Bone marrow (tissue), 2 donors: ENCODE data around the gene KCNC2.
"Not testable (repeated sequence)": the region's sequence is repeated elsewhere in the genome, so short reads cannot be mapped to it uniquely, and the experiment has no call there.

ENCODE experiments used
- DNase-seq, 2 donors: peaks; one replicate each; lab custom pipeline; 2025; lab: John Stamatoyannopoulos, UW

The KCNC2 gene

GRCh38 chr12:75209812-75210138, at the start of gene KCNC2:
Gene KCNC2 (minus strand): TSS chr12:75209839.
- DNase-seq: no peak

DNA sequence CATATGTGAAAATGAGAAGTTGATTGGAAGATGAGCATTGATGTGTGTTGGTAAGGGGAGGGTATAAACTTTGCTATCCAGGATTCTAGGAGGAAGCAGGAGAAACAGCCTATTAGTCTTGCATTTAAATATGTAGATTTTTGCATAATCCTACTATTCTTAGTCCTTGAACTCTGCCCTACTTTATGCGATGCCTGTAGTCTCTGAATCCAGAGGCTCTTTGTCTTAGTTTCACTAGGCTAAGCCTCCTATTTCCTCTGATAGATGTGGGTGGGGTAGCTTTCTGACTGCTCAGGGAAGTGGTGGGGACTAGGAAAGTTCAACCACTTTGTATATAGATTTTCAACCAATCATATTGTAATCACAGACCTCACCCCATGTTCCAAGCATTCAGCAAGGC, 49.5 kb upstream of the KCNC2 start:
- no peak for DNase-seq

GRCh38 chr12:75257510-75257909, 47.9 kb upstream of the KCNC2 start:
- no peak for DNase-seq

- no peak for DNase-seq
Observed at GRCh38 chr12:75245108-75245507, 35.5 kb upstream of the KCNC2 start.

GRCh38 chr12:75239987-75240386, 30.3 kb upstream of the KCNC2 start:
- no peak for DNase-seq

DNA sequence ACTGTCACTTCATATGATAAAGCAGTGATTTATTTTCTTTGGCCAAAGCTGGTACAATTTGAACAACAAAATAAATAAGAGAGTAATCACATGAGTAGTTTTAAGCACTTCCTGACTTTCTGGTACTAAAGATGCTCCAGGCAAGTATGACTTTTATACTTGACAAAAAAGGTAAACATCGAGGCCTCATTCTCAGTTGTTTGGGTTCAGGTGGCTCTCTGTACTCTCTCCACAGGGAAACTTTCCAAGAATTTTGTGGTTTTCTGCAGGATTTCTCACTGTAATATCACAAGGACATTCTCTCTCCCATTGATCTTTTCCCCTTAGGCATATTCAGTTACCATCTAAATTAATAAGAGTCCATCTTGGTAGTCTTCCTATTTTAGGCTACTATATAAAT, 26.6 kb upstream of the KCNC2 start:
- DNase-seq: no peak

- no peak for DNase-seq
Observed at GRCh38 chr12:75227132-75227531, 17.5 kb upstream of the KCNC2 start.

GRCh38 chr12:75212072-75212471, 2.4 kb upstream of the KCNC2 start:
- DNase-seq: no peak

- DNase-seq: no peak
Observed at GRCh38 chr12:75208856-75209811, 505 bp downstream of the KCNC2 start.

DNA sequence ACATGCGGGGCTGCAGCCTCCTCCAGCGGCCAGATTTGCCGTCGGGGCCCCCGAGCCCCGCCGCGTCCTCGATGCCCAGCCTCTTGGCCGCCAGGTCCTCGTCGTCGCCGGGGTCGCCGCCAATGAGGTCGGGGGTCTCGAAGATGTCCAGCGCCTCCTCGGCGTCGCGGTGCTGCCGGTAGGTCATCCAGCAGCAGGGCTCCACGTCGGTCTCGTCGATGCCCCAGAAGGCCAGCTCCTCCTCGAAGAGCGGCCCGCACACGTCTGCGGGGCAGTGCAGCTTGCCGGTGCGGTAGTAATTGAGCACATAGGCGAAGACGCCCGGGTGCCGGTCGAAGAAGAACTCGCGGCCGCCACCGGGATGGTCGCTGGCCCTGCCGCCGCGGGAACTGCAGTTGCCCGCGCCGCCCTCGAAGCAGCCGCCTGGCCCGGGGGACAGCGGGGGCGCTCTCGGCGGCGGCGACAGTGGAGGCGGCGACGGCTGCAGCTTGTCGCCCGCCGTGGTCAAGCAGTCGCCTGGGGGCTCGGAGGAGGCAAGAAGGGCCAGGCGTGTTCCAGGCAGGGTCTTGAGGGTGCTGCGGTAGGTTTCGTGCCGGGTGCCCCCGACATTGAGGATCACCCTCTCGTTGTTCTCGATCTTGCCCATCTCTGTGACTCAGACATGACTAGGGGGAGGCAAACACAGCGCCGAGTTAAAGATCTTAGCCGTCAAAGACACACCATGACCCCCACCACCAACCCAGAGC, 2.1 kb downstream of the KCNC2 start:
- DNase-seq: no peak

DNA sequence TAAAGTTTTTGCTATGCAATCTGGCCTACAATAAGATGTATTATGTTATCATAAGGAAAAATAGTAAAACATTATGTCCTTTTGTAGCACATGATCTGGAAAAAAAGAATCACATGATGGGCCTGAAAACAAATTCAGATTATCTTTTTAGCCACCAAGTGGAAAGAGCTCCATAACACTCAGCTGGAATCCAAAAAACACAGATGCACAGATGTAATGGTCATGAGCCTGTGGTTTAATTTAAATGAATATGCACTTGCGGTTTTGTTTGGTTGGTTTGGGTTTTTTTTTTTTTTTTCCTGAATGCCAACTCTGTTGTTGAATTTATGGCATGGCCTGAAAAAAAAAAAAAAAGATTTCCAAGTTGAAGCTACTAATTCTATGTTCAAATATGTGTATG, 4.1 kb downstream of the KCNC2 start:
- no peak for DNase-seq

DNA sequence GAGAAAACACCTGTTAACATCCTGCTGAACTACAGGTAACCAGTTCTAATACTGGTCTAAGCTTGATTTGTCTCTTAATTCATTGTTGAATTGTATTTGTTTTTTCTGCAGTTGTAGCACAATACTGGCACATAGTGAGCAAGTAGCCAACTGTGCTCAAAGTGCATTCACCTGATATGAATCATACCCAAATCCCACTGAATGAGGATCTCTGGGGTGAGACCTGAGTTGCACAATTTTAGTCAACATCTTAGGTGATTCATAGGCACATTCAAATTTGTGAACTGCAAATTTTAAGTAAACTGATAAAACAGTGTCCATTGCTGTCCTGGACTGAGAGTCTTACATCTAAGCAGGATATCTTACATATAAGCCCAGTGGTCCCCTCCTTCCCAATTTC, 12.8 kb downstream of the KCNC2 start:
- DNase-seq: no peak

- no peak for DNase-seq
Observed at GRCh38 chr12:75196408-75196807, 13.2 kb downstream of the KCNC2 start.

GRCh38 chr12:75194250-75194649, 15.4 kb downstream of the KCNC2 start:
- no peak for DNase-seq

- no peak for DNase-seq
Observed at GRCh38 chr12:75192196-75192595, 17.4 kb downstream of the KCNC2 start.

DNA sequence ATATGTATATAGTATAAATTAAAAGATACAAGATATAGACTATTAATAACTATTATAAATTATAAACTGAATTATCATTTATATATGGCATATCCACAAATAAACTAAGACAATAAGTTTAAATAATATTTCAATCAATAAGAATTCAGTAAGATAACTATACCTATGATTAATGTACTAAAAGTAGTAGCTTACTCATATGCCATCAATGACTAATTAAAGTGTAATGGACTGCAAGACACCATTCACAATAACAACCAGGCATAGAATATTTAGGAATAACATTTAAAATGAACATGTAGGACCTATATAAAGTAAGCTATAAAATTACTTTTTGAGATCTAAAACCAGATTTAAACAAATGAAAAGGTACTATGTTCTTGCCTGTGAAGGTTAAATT, 18.8 kb downstream of the KCNC2 start:
- DNase-seq: no peak

DNA sequence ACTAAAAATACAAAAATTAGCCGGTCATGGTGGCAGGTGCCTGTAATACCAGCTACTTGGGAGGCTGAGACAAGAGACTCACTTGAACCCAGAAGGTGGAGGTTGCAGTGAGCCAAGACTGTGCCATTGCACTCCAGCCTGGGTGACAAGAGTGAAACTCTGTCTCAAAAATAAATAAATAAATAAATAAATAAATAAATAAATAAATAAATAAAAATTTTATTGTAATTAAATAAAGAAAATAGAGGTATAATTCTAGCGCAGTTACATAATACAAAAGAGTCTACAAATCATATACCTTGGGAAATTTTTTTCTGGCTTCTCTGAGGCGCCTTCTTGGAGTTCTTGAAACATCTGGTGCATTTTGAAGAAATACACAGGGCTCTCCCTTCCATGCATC, 23.8 kb downstream of the KCNC2 start:
- not testable (repeated sequence) for DNase-seq

DNA sequence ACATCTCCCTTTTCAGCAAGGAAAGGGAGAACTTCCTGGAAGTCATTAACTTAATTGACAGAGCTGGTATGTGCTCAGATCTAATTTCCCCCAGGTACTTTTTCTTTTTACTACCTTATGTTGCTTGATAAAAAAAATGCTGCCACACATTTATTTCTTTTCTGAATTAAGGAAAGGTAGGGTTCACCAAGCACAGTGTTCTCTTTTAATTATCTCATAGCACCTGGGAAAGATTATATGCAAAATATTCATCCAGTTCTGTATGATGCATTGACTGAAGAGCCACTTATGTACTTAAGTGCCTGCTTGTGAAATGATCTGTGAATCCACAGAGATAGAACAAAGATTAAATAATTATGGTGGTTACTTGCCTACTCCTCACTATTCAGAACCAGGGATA, 25.1 kb downstream of the KCNC2 start:
- no peak for DNase-seq

- DNase-seq: no peak
Observed at GRCh38 chr12:75183967-75184366, 25.7 kb downstream of the KCNC2 start.

- no peak for DNase-seq
Observed at GRCh38 chr12:75177997-75178396, 31.6 kb downstream of the KCNC2 start.

DNA sequence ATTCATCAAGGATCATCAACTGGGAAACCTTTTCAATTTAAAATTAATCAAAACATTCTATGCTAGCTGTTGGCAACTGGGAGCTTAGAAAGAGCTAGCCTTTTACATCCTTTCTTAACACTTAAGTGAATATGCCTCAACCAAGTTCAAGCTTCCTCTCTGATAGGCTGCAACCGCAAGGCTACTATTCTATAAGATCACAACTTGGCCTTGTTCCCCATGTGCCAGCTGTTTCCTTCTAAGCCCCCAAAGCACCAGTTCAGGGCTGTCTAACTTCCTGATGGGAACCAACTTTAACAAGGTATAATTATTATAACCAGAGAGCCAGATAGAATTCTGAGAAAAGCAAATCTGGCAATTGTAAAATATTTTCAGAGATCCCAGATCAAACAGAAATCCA, 37.0 kb downstream of the KCNC2 start:
- no peak for DNase-seq

DNA sequence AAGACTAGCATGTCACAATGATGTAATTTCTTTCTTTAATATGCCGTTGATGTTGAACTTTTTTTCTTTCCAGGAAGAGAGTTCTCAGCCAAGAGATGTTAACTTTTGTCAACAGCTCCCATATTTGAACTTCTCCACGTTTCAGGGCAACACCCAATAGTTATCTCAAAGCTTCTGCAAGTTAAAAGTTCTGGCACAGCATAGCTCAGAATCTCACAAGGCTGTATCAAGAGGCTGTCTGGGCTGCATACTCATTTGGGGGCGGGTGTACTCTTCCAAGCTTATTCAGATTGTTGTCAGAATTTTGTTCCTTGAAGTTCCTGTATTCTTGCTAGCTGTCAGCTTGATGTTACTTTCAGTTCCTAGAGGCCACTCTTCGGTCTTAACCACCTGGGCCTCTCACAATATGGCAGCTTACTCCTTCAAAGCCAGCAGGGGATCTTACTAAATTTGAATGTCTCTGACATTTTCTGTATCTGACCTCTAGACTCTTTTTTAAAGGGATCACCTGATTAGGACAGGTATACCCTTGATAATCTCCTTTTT, 38.9 kb downstream of the KCNC2 start:
- no peak for DNase-seq

DNA sequence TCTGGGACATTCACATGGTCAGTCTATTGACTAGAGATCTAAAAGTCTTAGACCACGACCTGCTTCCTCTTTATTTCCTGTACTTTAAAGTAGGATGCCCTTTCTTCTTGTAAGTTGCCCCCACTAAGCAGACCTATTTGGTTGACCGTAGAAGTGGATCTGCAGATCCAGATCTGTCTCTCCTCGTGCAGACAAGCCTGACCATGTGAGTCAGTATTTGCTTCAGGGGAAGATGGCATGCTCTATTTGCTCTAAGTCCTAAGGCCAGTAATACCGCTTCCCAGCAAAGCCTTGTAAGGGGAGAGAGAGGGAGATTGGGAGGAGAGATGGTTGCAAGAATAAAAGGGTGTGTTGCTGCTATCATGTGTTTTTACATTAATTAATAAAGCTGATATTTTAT, 46.8 kb downstream of the KCNC2 start:
- DNase-seq: no peak
